C1 segment of cervical spinal cord (tissue), 14 donors: ENCODE data around the gene ITGB6.
"Not testable (repeated sequence)": the region's sequence is repeated elsewhere in the genome, so short reads cannot be mapped to it uniquely, and the experiment has no call there.

Experiments used
- DNase-seq, 14 donors: peaks; one replicate each; lab custom pipeline; 2025; lab: John Stamatoyannopoulos, UW

Gene ITGB6

GRCh38 chr2:160139991-160140390 is 60.1 kb downstream of the ITGB6 start:
- no peak for DNase-seq

GRCh38 chr2:160139350-160139749 is 60.7 kb downstream of the ITGB6 start:
- DNase-seq: no peak

GRCh38 chr2:160138406-160138805 is 61.7 kb downstream of the ITGB6 start:
- DNase-seq: no peak

GRCh38 chr2:160137464-160137863 is 62.6 kb downstream of the ITGB6 start:
- no peak for DNase-seq

GRCh38 chr2:160132761-160133160 is 67.3 kb downstream of the ITGB6 start:
- DNase-seq: no peak

- DNase-seq: no peak
Observed at GRCh38 chr2:160126756-160127155, 73.3 kb downstream of the ITGB6 start.

- DNase-seq: no peak
Observed at GRCh38 chr2:160126315-160126714, 73.8 kb downstream of the ITGB6 start.

- no peak for DNase-seq
Observed at GRCh38 chr2:160125828-160126227, 74.2 kb downstream of the ITGB6 start.

- no peak for DNase-seq
Observed at GRCh38 chr2:160125366-160125765, 74.7 kb downstream of the ITGB6 start.

GRCh38 chr2:160124571-160124970 is 75.5 kb downstream of the ITGB6 start:
- DNase-seq: no peak

GRCh38 chr2:160114721-160115120 is 85.4 kb downstream of the ITGB6 start:
- DNase-seq: not testable (repeated sequence)

- no peak for DNase-seq
Observed at GRCh38 chr2:160114020-160114419, 86.1 kb downstream of the ITGB6 start.

GRCh38 chr2:160111951-160112798 is 87.9 kb downstream of the ITGB6 start:
- no peak for DNase-seq

GRCh38 chr2:160110674-160111239 is 89.3 kb downstream of the ITGB6 start:
- no peak for DNase-seq

- DNase-seq: peak in 9 of 14 donors; percentile 1 to 34 (median 18)
Observed at GRCh38 chr2:160109939-160110673, 90.0 kb downstream of the ITGB6 start.

GRCh38 chr2:160109243-160109642 is 90.8 kb downstream of the ITGB6 start:
- no peak for DNase-seq

GRCh38 chr2:160108646-160109045 is 91.4 kb downstream of the ITGB6 start:
- no peak for DNase-seq

GRCh38 chr2:160105366-160105765 is 94.7 kb downstream of the ITGB6 start:
- no peak for DNase-seq

- no peak for DNase-seq
Observed at GRCh38 chr2:160104115-160104514, 96.0 kb downstream of the ITGB6 start.

- no peak for DNase-seq
Observed at GRCh38 chr2:160097326-160097725, 102.7 kb downstream of the ITGB6 start.

- no peak for DNase-seq
Observed at GRCh38 chr2:160096409-160096808, 103.7 kb downstream of the ITGB6 start.

- no peak for DNase-seq
Observed at GRCh38 chr2:160092445-160092844, 107.6 kb downstream of the ITGB6 start.

- no peak for DNase-seq
Observed at GRCh38 chr2:160091381-160091780, 108.7 kb downstream of the ITGB6 start.
